HepG2 (cell line): ENCODE results near the gene RAB34. TPM values are rescaled to one million over a fixed set of nuclear protein-coding genes. Genes with fewer than 3 reads are reported as not detected.

Source experiments
- ATAC-seq: fragments of 200-7000 bp; cut with Tn5 transposase; 3 replicates; pipeline ENCODE4 v1.9.1; 2020; ENCODE audit warnings: mild to moderate bottlenecking, moderate library complexity
- BruUV-seq: library from RNA; stranded (reverse); fragments of 400-500 nt; replicated peaks from 2 replicates; lab custom pipeline; 2021; lab: Mats Ljungman, UMichigan
- CTCF ChIA-PET: fragments of 300-600 bp; formaldehyde crosslinking; extraction: SDS; loops from one replicate; lab custom pipeline; 2021; ENCODE audit warnings: low total read pairs, inconsistent platforms, low intra/inter-chr PET ratio; lab: Yijun Ruan, JAX
- POLR2A ChIA-PET: fragments of 350-600 bp; sonication (Branson Sonifier 250); formaldehyde crosslinking; loops from one replicate; lab custom pipeline; 2020; ENCODE audit warnings: antibody characterized with exemption, inconsistent platforms; lab: Yijun Ruan, JAX
- DNase-seq: peaks from one replicate; pipeline ENCODE4 v3.0.0-alpha.2; 2015; ENCODE audit warnings: low spot score
- FAIRE-seq: peaks from 3 replicates; lab custom pipeline; 2011; peaks lifted over from hg19 to GRCh38; lab: Jason Lieb, UNC
- H2AFZ ChIP-seq: one replicate; pipeline ENCODE4 v1.6.1; 2011; ENCODE audit warnings: low read length, inconsistent platforms
- H3K27ac ChIP-seq: fragments of 300-600 bp; 3 replicates; pipeline ENCODE4 v1.8.0; 2011; ENCODE audit warnings: mixed run types, mild to moderate bottlenecking, mixed read lengths, low read length, inconsistent platforms; ENCODE audit not compliant: insufficient read depth; ENCODE audit errors: extremely low read length
- H3K27me3 ChIP-seq, 2 experiments: fragments of 200-600 bp in 1 of 2; 2 replicates in 1 of 2; 3 replicates in 1 of 2; pipeline versions ENCODE4 v1.6.0 to v1.8.0; 2011; ENCODE audit warnings: low read length in 2 of 2, mild to moderate bottlenecking in 2 of 2, moderate library complexity in 2 of 2, inconsistent platforms in 1 of 2; ENCODE audit not compliant: insufficient read depth in 2 of 2, control insufficient read depth in 1 of 2
- H3K36me3 ChIP-seq, 2 experiments: fragments of 200-600 bp in 1 of 2; replicated peaks in 1 of 2; 2 replicates in 1 of 2; 3 replicates in 1 of 2; pipeline versions ENCODE4 v1.5.1 to v1.8.0; 2011; ENCODE audit warnings: low read length in 2 of 2, inconsistent platforms in 1 of 2; ENCODE audit not compliant: insufficient read depth in 2 of 2, control insufficient read depth in 1 of 2
- H3K4me1 ChIP-seq: 2 replicates; pipeline ENCODE4 v1.5.1; 2012; ENCODE audit warnings: low read length, inconsistent platforms; ENCODE audit not compliant: insufficient read depth
- H3K4me2 ChIP-seq: 2 replicates; pipeline ENCODE4 v1.6.0; 2011; ENCODE audit warnings: low read depth, low read length, inconsistent platforms
- H3K4me3 ChIP-seq, 3 experiments: fragments of 200-600 bp in 1 of 3; sonication (generic), shearing (Covaris generic) in 1 of 3; replicated peaks in 1 of 3; 2 replicates each; pipeline ENCODE4 v1.5.1; 2011 to 2016; ENCODE audit warnings: low read length in 3 of 3, inconsistent platforms in 2 of 3, low read depth in 2 of 3, mild to moderate bottlenecking in 2 of 3, control low read depth in 1 of 3, mixed read lengths in 1 of 3; ENCODE audit not compliant: insufficient read depth in 1 of 3
- H3K79me2 ChIP-seq: one replicate; pipeline ENCODE4 v1.6.1; 2011; ENCODE audit warnings: low read length, inconsistent platforms; ENCODE audit not compliant: insufficient read depth
- H3K9ac ChIP-seq: 2 replicates; pipeline ENCODE4 v1.6.0; 2011; ENCODE audit warnings: mild to moderate bottlenecking, low read depth, low read length, inconsistent platforms; ENCODE audit not compliant: insufficient read depth
- H3K9me3 ChIP-seq: 2 replicates; pipeline ENCODE4 v1.5.1; 2012; ENCODE audit warnings: mild to moderate bottlenecking, low read length
- H4K20me1 ChIP-seq: 2 replicates; pipeline ENCODE4 v1.6.0; 2011; ENCODE audit warnings: inconsistent platforms, mild to moderate bottlenecking, low read length, moderate library complexity; ENCODE audit not compliant: insufficient read depth
- CEBPB ChIP-seq: IDR thresholded peaks from 2 replicates; pipeline ENCODE4 v1.6.1; 2011; ENCODE audit warnings: low read depth, low read length, improper control_type of control experiment, borderline replicate concordance
- CREB1 ChIP-seq, 2 experiments: fragments of 450-650 bp in 1 of 2; IDR thresholded peaks; 2 replicates each; pipeline ENCODE4 v1.6.1; 2016 to 2017; ENCODE audit warnings: control low read depth in 1 of 2, mild to moderate bottlenecking in 1 of 2, missing compliant biosample characterization in 1 of 2, missing genetic modification characterization in 1 of 2
- ERF ChIP-seq: IDR thresholded peaks from 2 replicates; pipeline ENCODE4 v1.6.1; 2018; ENCODE audit warnings: missing biosample characterization, missing genetic modification reagents
- FOXK1 ChIP-seq: sonication (generic); formaldehyde crosslinking; IDR thresholded peaks from 2 replicates; pipeline ENCODE4 v1.4.0; 2020; ENCODE audit warnings: low read depth, missing genetic modification reagents, borderline replicate concordance
- KLF11 ChIP-seq: IDR thresholded peaks from 2 replicates; pipeline ENCODE4 v1.6.1; 2016; ENCODE audit warnings: missing compliant biosample characterization
- KLF13 ChIP-seq: sonication (generic); formaldehyde crosslinking; IDR thresholded peaks from 2 replicates; pipeline ENCODE4 v1.4.0; 2020; ENCODE audit warnings: mild to moderate bottlenecking, missing genetic modification reagents
- MATR3 ChIP-seq: sonication (generic); formaldehyde crosslinking; IDR thresholded peaks from 2 replicates; pipeline ENCODE4 v1.4.0; 2020; ENCODE audit warnings: missing genetic modification reagents
- TRIM24 ChIP-seq: sonication (generic); formaldehyde crosslinking; IDR thresholded peaks from 2 replicates; pipeline ENCODE4 v1.8.0; 2022; ENCODE audit warnings: mild to moderate bottlenecking, missing genetic modification reagents
- YEATS2 ChIP-seq: sonication (generic); formaldehyde crosslinking; IDR thresholded peaks from 2 replicates; pipeline ENCODE4 v1.4.0; 2020; ENCODE audit warnings: missing genetic modification reagents, borderline replicate concordance
- ZNF20 ChIP-seq: sonication (generic); formaldehyde crosslinking; IDR thresholded peaks from 2 replicates; pipeline ENCODE4 v1.4.0; 2020; ENCODE audit warnings: mild to moderate bottlenecking, moderate library complexity, missing genetic modification reagents
- ZNF350 ChIP-seq: sonication (generic); formaldehyde crosslinking; IDR thresholded peaks from 2 replicates; pipeline ENCODE4 v1.4.0; 2020; ENCODE audit warnings: mild to moderate bottlenecking, low read depth, missing genetic modification reagents, borderline replicate concordance
- ZNF549 ChIP-seq: sonication (generic); formaldehyde crosslinking; IDR thresholded peaks from 2 replicates; pipeline ENCODE4 v1.5.0; 2020; ENCODE audit warnings: missing genetic modification reagents
- ZNF644 ChIP-seq: IDR thresholded peaks from 2 replicates; pipeline ENCODE4 v1.6.1; 2016; ENCODE audit warnings: low read depth
- ZNF816 ChIP-seq: sonication (generic); formaldehyde crosslinking; IDR thresholded peaks from 2 replicates; pipeline ENCODE4 v1.8.0; 2022; ENCODE audit warnings: missing genetic modification reagents, mild to moderate bottlenecking, borderline replicate concordance
- WGBS: methylation state at CpG from one replicate; pipeline ENCODE4 v1.1.6; 2017; ENCODE audit warnings: low lambda C conversion rate; 5-methylcytosine and 5-hydroxymethylcytosine counted together
- in situ Hi-C: cut with HindIII; loops from 2 replicates; pipeline ENCODE4 v1.10.0; 2017; ENCODE audit warnings: low pct_unique_long_range_greater_than_20kb; ENCODE audit not compliant: extremely low pct_ligation_motif_present
- intact Hi-C: fragments of 100-400 bp; cut with micrococcal nuclease; formaldehyde crosslinking; loops from one replicate; pipeline ENCODE4 v1.10.0; 2022; ENCODE audit not compliant: unreplicated experiment
- polyA plus RNA-seq, 8 experiments: library from polyadenylated mRNA; depleted of rRNA in 3 of 8; stranded (reverse) in 7 of 8; unstranded in 1 of 8; fragments of >200 nt; fragmentation: Illumina TruSeq in 4 of 8; extraction: Trizol in 4 of 8; gene quantifications; 2 replicates each; pipeline versions ENCODE4 v1.2.1 to v1.2.3, GENCODE V29; 2011 to 2016; ENCODE audit warnings: low read depth in 4 of 8, missing spikeins in 1 of 8, mixed read lengths in 1 of 8; ENCODE audit not compliant: insufficient read depth in 1 of 8
- total RNA-seq, 5 experiments: library from RNA; depleted of rRNA; stranded (reverse); fragments of >200 nt; fragmentation: Illumina TruSeq; extraction: Trizol; gene quantifications; 2 replicates each; pipeline ENCODE4 v1.2.3, GENCODE V29; 2016; ENCODE audit warnings: low read depth in 1 of 5
- TF ChIP-seq, protein P1 (sequence below): sonication (generic); formaldehyde crosslinking; IDR thresholded peaks from 2 replicates; pipeline ENCODE4 v1.4.0; 2020; ENCODE audit warnings: missing genetic modification reagents, mild to moderate bottlenecking, borderline replicate concordance
- TF ChIP-seq, protein P2 (sequence below): sonication (generic); formaldehyde crosslinking; IDR thresholded peaks from 2 replicates; pipeline ENCODE4 v1.4.0; 2020; ENCODE audit warnings: low read depth, mild to moderate bottlenecking, missing genetic modification reagents
- TF ChIP-seq, protein P3 (sequence below): IDR thresholded peaks from 2 replicates; pipeline ENCODE4 v1.6.1; 2016; ENCODE audit warnings: missing genetic modification reagents, missing compliant biosample characterization
- TF ChIP-seq, protein P4 (sequence below): fragments of 450-650 bp; IDR thresholded peaks from 2 replicates; pipeline ENCODE4 v1.6.1; 2016

RAB34 gene
- total and polyA plus RNA-seq, 2 of the 13 experiments (the other 11 are each of a cell fraction or from before 2014, with no cell fraction given) = 0.49 TPM; not detected in 1

DNA sequence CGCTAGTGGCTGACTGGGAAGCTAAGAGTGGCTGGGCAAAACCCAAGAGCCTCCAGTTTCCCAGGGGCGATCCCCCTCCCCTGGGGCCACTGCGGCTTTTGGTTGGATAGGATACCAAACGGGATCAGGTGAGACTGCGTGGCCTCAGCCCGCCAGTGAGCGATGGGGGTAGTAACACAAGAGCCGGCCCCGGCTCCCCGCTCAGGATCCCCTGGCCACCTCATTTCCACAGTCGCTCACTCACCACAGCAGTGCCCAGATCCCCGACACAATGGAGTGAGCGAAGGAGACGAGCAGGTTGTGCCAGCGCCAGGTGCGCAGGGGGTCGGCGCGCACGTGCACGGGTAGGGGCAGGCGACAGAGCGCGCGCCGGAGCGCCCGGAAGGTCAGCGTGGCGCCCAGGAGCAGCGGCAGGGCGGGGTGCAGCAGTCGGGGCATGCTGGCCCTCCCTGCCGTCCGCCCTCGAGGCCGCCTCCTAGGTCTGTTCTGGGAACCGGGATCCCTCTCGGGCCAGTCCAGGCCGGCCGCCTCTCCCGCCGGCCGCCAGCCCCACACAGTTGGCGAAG, 8.1 kb upstream of the RAB34 start:
- CTCF ChIA-PET = interaction anchor here (2.2 to 5.0 kb wide), 3 partner anchors 18 to 191 kb away, joined by 6 to 142 read pairs (median 14); partner anchors contain the start of gene TRAF4
- intact Hi-C loops = loop anchor here (2.0 kb wide), 2 partner anchors 27 to 41 kb away; no protein-coding TSS in a partner anchor
- ATAC-seq (peak; percentile 59), FAIRE-seq (no peak), DNase-seq (peak; percentile 68)
- POLR2A ChIA-PET = interaction anchor here (1.1 to 8.7 kb wide), 13 partner anchors 14 to 226 kb away, joined by 3 to 590 read pairs (median 14); partner anchors contain the start of genes BLTP2, ERAL1, FAM222B and PHF12
- Histone ChIP-seq H3K27me3 (no peaks in the 10 kb centered on the region; a peak in 1 of 5 replicates), H3K9ac (peak overlapping the region; percentile 93), H3K9me3 (no peaks in the 10 kb centered on the region), H4K20me1 (peaks cover 40% of the 10 kb centered on the region), H3K4me2 (peak overlapping the region; percentile 82), H3K4me1 (peaks cover 62% of the 10 kb centered on the region), H2AFZ (no peak overlapping the region), H3K36me3 (peaks cover 8 to 37% of the 10 kb centered on the region in 2 experiments; a peak in 4 of 5 replicates), H3K4me3 (peak overlapping the region; percentile 48 to 90 (median 69)), H3K27ac (peak overlapping the region; percentile 88), H3K79me2 (peaks cover 30% of the 10 kb centered on the region)
- BruUV-seq = no TSS peak
- in situ Hi-C loops = loop anchor here (25.0 kb wide), 1 partner anchor 387 kb away; no protein-coding TSS in a partner anchor
- WGBS = 0% methylated on average over 15 of the region's 45 CpGs
- TF ChIP-seq ZNF644 (CRISPR knock-in tag) = no peak
- no peak for TF ChIP-seq ZNF20 (CRISPR knock-in tag)
- TF ChIP-seq ZNF816 (CRISPR knock-in tag) = no peak; the same call in 1 of the 2 replicates
- TF ChIP-seq YEATS2 (CRISPR knock-in tag) = no peak
- TF ChIP-seq, protein P1, sequence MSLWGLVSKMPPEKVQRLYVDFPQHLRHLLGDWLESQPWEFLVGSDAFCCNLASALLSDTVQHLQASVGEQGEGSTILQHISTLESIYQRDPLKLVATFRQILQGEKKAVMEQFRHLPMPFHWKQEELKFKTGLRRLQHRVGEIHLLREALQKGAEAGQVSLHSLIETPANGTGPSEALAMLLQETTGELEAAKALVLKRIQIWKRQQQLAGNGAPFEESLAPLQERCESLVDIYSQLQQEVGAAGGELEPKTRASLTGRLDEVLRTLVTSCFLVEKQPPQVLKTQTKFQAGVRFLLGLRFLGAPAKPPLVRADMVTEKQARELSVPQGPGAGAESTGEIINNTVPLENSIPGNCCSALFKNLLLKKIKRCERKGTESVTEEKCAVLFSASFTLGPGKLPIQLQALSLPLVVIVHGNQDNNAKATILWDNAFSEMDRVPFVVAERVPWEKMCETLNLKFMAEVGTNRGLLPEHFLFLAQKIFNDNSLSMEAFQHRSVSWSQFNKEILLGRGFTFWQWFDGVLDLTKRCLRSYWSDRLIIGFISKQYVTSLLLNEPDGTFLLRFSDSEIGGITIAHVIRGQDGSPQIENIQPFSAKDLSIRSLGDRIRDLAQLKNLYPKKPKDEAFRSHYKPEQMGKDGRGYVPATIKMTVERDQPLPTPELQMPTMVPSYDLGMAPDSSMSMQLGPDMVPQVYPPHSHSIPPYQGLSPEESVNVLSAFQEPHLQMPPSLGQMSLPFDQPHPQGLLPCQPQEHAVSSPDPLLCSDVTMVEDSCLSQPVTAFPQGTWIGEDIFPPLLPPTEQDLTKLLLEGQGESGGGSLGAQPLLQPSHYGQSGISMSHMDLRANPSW (CRISPR knock-in tag) = peak; percentile 32
- TF ChIP-seq, protein P2, sequence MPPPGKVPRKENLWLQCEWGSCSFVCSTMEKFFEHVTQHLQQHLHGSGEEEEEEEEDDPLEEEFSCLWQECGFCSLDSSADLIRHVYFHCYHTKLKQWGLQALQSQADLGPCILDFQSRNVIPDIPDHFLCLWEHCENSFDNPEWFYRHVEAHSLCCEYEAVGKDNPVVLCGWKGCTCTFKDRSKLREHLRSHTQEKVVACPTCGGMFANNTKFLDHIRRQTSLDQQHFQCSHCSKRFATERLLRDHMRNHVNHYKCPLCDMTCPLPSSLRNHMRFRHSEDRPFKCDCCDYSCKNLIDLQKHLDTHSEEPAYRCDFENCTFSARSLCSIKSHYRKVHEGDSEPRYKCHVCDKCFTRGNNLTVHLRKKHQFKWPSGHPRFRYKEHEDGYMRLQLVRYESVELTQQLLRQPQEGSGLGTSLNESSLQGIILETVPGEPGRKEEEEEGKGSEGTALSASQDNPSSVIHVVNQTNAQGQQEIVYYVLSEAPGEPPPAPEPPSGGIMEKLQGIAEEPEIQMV (CRISPR knock-in tag) = peak; percentile 68; the same call in 1 of the 2 replicates
- peak; percentile 82; the same call in 1 of the 2 replicates for TF ChIP-seq KLF13 (CRISPR knock-in tag)
- TF ChIP-seq FOXK1 (CRISPR knock-in tag) = no peak
- no peak for TF ChIP-seq ZNF549 (CRISPR knock-in tag)
- no peak for TF ChIP-seq MATR3 (CRISPR knock-in tag)
- TF ChIP-seq, protein P3, sequence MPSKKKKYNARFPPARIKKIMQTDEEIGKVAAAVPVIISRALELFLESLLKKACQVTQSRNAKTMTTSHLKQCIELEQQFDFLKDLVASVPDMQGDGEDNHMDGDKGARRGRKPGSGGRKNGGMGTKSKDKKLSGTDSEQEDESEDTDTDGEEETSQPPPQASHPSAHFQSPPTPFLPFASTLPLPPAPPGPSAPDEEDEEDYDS (CRISPR knock-in tag) = no peak; the same call in 1 of the 2 replicates
- TF ChIP-seq, protein P4, sequence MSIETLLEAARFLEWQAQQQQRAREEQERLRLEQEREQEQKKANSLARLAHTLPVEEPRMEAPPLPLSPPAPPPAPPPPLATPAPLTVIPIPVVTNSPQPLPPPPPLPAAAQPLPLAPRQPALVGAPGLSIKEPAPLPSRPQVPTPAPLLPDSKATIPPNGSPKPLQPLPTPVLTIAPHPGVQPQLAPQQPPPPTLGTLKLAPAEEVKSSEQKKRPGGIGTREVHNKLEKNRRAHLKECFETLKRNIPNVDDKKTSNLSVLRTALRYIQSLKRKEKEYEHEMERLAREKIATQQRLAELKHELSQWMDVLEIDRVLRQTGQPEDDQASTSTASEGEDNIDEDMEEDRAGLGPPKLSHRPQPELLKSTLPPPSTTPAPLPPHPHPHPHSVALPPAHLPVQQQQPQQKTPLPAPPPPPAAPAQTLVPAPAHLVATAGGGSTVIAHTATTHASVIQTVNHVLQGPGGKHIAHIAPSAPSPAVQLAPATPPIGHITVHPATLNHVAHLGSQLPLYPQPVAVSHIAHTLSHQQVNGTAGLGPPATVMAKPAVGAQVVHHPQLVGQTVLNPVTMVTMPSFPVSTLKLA = peak; percentile 42; the same call in 1 of the 2 replicates
- 0 out of 2 replicates have a peak, but pooled peaks have one; percentile 65 for TF ChIP-seq ERF (CRISPR knock-in tag)
- no peak for TF ChIP-seq KLF11 (CRISPR knock-in tag)
- TF ChIP-seq CEBPB = no peak
- TF ChIP-seq CREB1 (IDR thresholded peaks at IDR 0.05) = no peak
- no peak for TF ChIP-seq CREB1 (CRISPR knock-in tag; IDR thresholded peaks at IDR 0.05)
- peak; percentile 85; the same call in 1 of the 2 replicates for TF ChIP-seq ZNF350 (CRISPR knock-in tag)
- TF ChIP-seq TRIM24 (CRISPR knock-in tag) = no peak
